Measurements from ENCODE around the gene OSMR.
A peak's percentile ranks its signal among the peaks of the same experiment; 100 is the strongest.

- TF ChIP-seq CTCF (IDR thresholded peaks at IDR 0.05): peak in 3 of 6 experiments; percentile 26 to 49 (median 44)
- TF ChIP-seq POLR2AphosphoS5 (IDR thresholded peaks at IDR 0.05): peak; percentile 95
Measured at GRCh38 chr5:38845526-38846378, at the start of gene OSMR.

Measured in upper lobe of left lung (tissue), 4 donors.